ENCODE data around the gene HOXD1.
A peak's percentile ranks its signal among the peaks of the same experiment; 100 is the strongest.

HOXD1 gene

DNA sequence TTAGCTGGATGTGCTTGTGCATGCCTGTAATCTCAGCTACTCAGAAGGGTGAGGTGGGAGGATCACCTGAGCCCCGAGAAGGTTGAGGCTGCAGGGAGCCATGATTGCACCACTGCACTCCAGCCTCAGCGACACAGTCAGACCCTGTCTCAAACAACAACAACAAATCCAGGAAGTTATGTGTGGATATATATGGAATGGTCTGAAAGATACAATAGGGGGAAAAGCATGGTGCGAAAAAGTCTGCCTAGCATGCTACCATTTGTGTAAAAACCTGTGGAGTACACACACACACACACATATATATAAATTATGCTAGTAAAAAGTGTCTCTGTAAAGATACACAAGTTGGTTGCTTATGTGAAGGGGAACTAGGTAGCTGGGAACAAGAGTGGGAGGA is 6.9 kb upstream of the HOXD1 start:
- Mint-ChIP-seq H3K27ac (no peak overlapping the region), H3K9me3 (peaks cover 3% of the 10 kb centered on the region), H3K4me3 (no peak overlapping the region), H3K36me3 (ENCODE audit: low read depth) (no peaks in the 10 kb centered on the region), H3K4me1 (peaks cover 3% of the 10 kb centered on the region), H3K27me3 (peaks cover 78% of the 10 kb centered on the region)
- DNase-seq (no peak), ATAC-seq (no peak)

DNA sequence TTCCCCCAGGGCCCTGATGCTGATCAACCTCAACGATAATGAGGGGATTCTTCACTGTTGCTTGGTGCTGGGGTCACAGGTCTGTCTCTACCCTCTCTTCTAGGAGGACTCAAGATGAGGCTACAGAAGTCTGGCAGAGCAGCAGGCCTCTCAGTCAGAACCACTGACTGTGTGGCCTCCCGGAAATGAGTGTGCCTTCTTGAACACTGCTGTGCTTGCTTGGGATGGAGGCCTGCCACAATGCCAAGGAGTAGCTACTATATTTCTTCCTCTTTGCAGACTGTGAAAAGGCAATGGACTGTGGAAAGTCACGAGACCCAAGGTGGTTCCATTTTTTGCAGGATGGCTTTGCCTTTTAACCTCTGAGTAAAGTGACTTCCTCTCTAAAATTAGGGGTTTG is 5.8 kb upstream of the HOXD1 start:
- Mint-ChIP-seq H3K4me1 (peaks cover 9% of the 10 kb centered on the region), H3K36me3 (ENCODE audit: low read depth) (no peaks in the 10 kb centered on the region), H3K4me3 (no peak overlapping the region), H3K27ac (no peak overlapping the region), H3K27me3 (peaks cover 77% of the 10 kb centered on the region), H3K9me3 (peaks cover 3% of the 10 kb centered on the region)
- ATAC-seq = no peak
- no peak for DNase-seq

DNA sequence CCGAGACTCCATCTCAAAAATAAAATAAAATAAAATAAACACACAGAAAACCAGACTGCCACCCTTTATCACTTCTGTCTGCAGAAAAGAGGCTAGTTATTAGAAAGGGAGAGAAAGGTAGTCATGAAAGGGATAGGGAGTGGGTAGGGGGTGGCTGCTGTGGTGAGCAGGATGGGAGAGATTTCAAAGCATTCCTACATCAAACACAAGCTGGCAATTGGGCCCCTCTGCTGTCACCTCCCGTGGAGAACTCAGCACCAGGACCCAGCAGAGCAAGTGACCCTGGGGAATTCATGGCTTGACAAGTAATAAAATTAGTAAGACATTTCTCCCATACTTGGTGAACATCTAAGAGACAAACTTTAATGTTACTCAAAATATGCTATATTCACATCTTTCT is 3.7 kb upstream of the HOXD1 start:
- Mint-ChIP-seq H3K36me3 (ENCODE audit: low read depth) (no peaks in the 10 kb centered on the region), H3K27ac (no peak overlapping the region), H3K27me3 (peaks cover 73% of the 10 kb centered on the region), H3K9me3 (peaks cover 3% of the 10 kb centered on the region), H3K4me1 (peaks cover 19% of the 10 kb centered on the region), H3K4me3 (no peak overlapping the region)
- DNase-seq (no peak), ATAC-seq (no peak)

DNA sequence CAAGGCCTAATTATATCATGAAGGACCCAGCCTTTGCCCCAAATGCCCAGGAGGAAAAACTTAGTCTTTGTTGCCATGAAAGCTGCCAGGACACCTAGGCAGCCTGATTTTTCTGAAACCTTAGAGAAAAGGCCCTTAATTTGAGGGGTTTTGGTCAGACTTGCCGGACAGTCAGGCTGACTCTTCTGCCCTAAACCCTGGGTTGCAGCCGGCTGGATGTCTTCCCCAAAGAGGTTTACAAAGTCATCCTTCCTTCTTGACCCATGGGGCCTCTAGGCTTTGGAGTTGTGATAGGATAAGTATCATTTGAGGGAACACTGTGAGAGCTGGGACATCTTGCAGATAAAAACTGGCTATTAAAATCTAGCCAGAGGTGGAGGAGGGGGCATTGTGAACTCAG is 2.4 kb upstream of the HOXD1 start:
- Mint-ChIP-seq H3K27ac (no peak overlapping the region), H3K4me3 (no peak overlapping the region), H3K9me3 (peaks cover 3% of the 10 kb centered on the region), H3K36me3 (ENCODE audit: low read depth) (no peaks in the 10 kb centered on the region), H3K27me3 (peaks cover 71% of the 10 kb centered on the region), H3K4me1 (peaks cover 20% of the 10 kb centered on the region)
- DNase-seq (no peak), ATAC-seq (no peak)

DNA sequence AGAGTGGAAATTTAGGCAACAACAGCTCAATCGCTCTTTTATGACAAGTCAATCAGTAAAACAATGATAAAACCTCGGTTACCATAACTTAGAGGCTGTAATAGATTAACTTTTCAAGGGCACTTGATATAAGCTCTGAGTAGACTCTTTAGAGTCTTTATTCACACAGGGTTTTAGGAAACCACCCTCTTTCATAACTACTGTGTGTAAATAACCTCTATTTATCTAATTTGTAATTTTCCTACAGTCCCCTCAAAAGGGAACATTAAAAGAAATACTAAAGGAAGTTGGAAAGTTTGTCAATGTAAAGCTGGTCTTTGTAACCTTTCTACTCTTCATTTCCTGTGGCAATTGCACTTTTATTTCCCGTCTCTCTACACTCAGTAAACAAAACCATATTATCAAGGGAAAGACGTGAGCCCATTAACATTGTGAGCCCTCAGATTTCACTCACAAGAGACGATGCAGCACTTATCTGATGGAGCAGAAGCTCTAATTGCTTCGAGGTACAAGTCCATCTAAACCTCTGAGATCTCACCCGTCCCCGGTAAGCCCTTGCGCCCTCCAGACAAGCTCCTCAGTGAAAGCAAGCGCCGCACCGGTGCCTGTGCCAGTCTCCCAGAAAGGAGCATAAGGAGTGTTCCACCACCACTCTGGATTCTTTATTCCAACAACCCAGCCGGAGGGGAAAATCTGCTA is 1.1 kb upstream of the HOXD1 start:
- no peak overlapping the region for H3K27ac Mint-ChIP-seq
- peak overlapping the region; percentile 77 for H3K4me3 Mint-ChIP-seq
- peaks cover 20% of the 10 kb centered on the region for H3K4me1 Mint-ChIP-seq
- DNase-seq = no peak
- peaks cover 79% of the 10 kb centered on the region for H3K27me3 Mint-ChIP-seq
- H3K9me3 Mint-ChIP-seq = peaks cover 3% of the 10 kb centered on the region
- H3K36me3 Mint-ChIP-seq (ENCODE audit: low read depth) = no peaks in the 10 kb centered on the region
- ATAC-seq = no peak

DNA sequence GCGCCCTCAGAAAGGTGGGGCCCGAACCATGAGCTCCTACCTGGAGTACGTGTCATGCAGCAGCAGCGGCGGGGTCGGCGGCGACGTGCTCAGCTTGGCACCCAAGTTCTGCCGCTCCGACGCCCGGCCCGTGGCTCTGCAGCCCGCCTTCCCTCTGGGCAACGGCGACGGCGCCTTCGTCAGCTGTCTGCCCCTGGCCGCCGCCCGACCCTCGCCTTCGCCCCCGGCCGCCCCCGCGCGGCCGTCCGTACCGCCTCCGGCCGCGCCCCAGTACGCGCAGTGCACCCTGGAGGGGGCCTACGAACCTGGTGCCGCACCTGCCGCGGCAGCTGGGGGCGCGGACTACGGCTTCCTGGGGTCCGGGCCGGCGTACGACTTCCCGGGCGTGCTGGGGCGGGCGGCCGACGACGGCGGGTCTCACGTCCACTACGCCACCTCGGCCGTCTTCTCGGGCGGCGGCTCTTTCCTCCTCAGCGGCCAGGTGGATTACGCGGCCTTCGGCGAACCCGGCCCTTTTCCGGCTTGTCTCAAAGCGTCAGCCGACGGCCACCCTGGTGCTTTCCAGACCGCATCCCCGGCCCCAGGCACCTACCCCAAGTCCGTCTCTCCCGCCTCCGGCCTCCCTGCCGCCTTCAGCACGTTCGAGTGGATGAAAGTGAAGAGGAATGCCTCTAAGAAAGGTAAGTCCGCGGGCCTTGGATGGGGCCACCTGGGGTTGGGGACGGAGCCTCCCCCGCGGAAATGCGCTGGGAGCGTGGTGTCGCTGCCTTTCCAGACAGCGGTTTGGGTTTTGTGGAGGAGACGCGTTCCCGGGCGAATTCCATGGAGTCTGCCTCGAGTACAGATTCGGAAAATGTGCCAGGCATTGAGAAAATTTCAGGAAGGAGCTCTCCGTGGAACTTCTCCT is 559 bp downstream of the HOXD1 start:
- ATAC-seq (peak; percentile 14), DNase-seq (no peak)
- peaks cover 78% of the 10 kb centered on the region for H3K27me3 Mint-ChIP-seq
- H3K4me1 Mint-ChIP-seq = peaks cover 20% of the 10 kb centered on the region
- H3K4me3 Mint-ChIP-seq = peak overlapping the region; percentile 32
- H3K27ac Mint-ChIP-seq = no peak overlapping the region
- no peaks in the 10 kb centered on the region for H3K36me3 Mint-ChIP-seq (ENCODE audit: low read depth)
- H3K9me3 Mint-ChIP-seq = peaks cover 3% of the 10 kb centered on the region

DNA sequence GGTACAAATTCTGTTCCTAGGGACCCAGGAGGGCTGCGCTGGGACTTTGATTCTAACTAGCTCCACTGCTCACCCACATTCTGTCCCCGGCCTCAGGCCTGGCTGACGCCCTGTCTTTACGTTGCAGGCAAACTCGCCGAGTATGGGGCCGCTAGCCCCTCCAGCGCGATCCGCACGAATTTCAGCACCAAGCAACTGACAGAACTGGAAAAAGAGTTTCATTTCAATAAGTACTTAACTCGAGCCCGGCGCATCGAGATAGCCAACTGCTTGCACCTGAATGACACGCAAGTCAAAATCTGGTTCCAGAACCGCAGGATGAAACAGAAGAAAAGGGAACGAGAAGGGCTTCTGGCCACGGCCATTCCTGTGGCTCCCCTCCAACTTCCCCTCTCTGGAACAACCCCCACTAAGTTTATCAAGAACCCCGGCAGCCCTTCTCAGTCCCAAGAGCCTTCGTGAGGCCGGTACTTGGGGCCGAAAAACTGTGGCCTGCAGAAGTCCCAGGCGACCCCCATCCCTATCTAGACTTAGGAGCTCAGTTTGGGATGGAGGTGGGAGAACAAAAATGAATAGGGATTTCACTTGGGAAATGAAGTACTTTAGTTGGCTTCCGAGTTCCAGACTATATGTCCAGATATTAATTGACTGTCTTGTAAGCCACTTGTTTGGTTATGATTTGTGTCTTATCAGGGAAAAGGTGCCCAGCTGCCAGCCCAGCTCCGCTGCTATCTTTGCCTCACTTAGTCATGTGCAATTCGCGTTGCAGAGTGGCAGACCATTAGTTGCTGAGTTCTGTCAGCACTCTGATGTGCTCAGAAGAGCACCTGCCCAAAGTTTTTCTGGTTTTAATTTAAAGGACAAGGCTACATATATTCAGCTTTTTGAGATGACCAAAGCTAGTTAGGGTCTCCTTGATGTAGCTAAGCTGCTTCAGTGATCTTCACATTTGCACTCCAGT is 1.5 kb downstream of the HOXD1 start:
- Mint-ChIP-seq H3K27ac (no peak overlapping the region), H3K4me3 (peak overlapping the region; percentile 32), H3K27me3 (peaks cover 74% of the 10 kb centered on the region), H3K4me1 (peaks cover 20% of the 10 kb centered on the region), H3K9me3 (peaks cover 3% of the 10 kb centered on the region), H3K36me3 (ENCODE audit: low read depth) (no peaks in the 10 kb centered on the region)
- DNase-seq = no peak
- no peak for ATAC-seq

DNA sequence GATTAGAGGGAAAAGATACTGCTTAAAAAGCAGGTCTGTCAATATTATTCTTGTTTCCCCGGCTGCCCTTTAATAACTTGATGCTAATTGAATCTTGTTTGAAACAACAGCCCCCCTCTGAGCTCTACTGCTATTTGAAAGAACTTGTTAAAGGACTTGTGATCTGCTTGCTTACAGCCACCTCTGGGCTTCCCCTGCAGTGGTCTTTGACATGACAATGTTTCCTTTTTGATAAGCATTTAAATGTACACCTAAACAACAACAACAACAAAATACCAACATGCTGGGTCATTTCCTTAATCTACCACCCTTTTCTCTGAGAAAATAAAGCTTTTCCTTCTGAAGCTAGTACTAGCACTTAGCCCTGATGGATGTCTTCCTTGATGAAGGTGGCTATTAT is 3.9 kb downstream of the HOXD1 start:
- ATAC-seq (no peak), DNase-seq (no peak)
- Mint-ChIP-seq H3K27me3 (peaks cover 70% of the 10 kb centered on the region), H3K36me3 (ENCODE audit: low read depth) (no peaks in the 10 kb centered on the region), H3K27ac (no peak overlapping the region), H3K4me3 (no peak overlapping the region), H3K4me1 (peaks cover 17% of the 10 kb centered on the region), H3K9me3 (no peaks in the 10 kb centered on the region)

DNA sequence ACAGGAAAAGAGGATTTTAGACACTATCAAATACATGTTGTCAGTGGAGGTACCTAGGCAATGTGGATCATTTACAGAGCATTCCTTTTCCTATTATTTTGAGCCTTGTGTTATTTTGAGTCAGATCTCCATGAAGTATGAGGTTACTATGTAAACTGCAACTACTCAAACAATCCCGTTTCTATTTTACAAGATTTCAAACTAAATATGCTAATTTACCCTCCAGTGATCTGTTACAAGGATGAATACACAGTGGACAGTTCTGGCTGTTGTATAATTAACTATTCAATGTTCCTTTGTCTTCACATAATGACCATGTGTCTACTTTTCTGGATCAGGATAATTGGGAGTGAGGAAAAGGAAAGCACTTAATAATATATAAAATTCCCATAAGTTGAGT is 4.6 kb downstream of the HOXD1 start:
- H3K36me3 Mint-ChIP-seq (ENCODE audit: low read depth) = no peaks in the 10 kb centered on the region
- H3K4me3 Mint-ChIP-seq = no peak overlapping the region
- H3K27ac Mint-ChIP-seq = no peak overlapping the region
- H3K27me3 Mint-ChIP-seq = peaks cover 70% of the 10 kb centered on the region
- H3K9me3 Mint-ChIP-seq = no peaks in the 10 kb centered on the region
- DNase-seq (no peak), ATAC-seq (no peak)
- H3K4me1 Mint-ChIP-seq = peaks cover 10% of the 10 kb centered on the region

DNA sequence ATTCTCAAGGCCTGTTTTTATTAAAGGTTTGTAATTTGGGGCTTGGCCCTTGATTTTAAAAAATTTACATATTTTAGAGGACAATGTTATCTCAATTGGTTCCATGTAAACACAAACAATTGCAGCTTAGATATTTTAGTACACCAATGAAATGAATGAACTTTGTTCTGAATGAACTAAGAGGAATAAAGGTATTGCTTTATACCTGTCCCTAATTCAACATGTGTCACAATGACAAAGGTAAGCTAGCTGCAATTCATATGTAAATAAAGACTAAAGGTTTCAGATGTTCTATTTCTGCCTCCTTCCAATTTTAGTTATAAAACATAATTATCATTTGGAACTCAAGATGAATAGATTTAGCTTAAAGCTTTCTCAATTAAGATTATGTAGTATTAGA is 11.4 kb downstream of the HOXD1 start:
- Mint-ChIP-seq H3K9me3 (no peaks in the 10 kb centered on the region), H3K4me1 (no peaks in the 10 kb centered on the region), H3K27me3 (peaks cover 42% of the 10 kb centered on the region), H3K4me3 (no peak overlapping the region), H3K36me3 (ENCODE audit: low read depth) (no peaks in the 10 kb centered on the region), H3K27ac (no peak overlapping the region)
- DNase-seq = no peak
- ATAC-seq = no peak

DNA sequence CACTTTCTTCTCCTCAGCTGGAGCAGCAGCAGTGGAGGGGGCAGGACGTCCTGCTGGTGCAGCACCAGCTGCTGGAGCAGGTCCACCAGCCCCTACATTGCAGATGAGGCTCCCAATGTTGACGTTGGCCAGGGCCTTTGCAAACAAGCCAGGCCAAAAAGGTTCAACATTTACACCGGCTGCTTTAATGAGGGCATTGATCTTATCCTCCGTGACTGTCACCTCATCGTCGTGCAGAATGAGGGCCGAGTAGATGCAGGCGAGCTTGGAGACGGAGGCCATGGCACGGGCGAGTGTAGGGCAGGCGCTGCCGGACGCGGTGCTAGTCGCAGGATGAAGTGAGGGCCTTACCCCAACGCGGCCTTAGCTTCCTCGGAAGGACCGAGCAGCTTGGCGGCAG is 12.5 kb downstream of the HOXD1 start:
- Mint-ChIP-seq H3K4me3 (no peak overlapping the region), H3K27me3 (peaks cover 40% of the 10 kb centered on the region), H3K9me3 (no peaks in the 10 kb centered on the region), H3K4me1 (no peaks in the 10 kb centered on the region), H3K27ac (no peak overlapping the region), H3K36me3 (ENCODE audit: low read depth) (no peaks in the 10 kb centered on the region)
- DNase-seq (no peak), ATAC-seq (no peak)

DNA sequence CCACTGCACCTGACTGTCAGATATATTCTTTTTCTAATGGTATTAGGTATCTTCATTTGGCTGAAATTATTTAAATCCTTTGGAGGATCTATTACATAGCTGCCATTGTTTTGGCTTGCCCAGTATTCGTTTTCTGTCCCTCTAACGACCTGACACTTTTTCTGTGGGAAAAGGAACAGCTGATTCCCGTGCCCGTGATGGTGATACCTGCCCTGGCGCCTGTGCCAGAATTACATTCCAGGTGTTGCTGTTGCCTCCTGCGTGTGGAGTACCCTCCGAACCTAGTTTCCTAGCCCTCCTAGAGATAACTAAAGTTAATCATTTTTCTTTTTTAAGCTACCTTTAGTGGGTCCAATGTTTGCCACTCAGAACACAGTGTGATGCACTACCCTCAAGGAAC is 14.0 kb downstream of the HOXD1 start:
- no peak for ATAC-seq
- H3K27ac Mint-ChIP-seq = no peak overlapping the region
- no peak for DNase-seq
- H3K9me3 Mint-ChIP-seq = no peaks in the 10 kb centered on the region
- H3K36me3 Mint-ChIP-seq (ENCODE audit: low read depth) = no peaks in the 10 kb centered on the region
- no peak overlapping the region for H3K4me3 Mint-ChIP-seq
- H3K27me3 Mint-ChIP-seq = peaks cover 31% of the 10 kb centered on the region
- no peaks in the 10 kb centered on the region for H3K4me1 Mint-ChIP-seq

DNA sequence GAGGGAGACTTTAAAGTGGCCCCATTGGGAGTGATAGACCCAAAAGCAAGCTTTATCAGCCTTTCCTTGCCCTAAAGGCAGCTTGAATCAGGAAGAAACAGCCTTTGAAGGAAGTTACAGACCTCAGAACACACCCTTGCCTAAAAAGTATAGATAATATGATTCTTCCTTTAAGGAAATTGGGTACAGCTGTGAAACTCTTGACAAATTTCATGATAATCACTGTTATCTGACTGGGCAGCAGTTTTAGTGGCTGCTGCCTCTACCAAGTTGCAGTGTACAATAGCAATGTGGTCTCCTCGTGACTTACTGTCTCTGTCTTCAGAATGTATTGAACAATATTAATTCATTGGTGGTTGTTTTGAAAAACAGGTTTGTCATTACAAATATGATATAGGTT is 16.7 kb downstream of the HOXD1 start:
- ATAC-seq = no peak
- H3K9me3 Mint-ChIP-seq = no peaks in the 10 kb centered on the region
- no peak overlapping the region for H3K27ac Mint-ChIP-seq
- no peaks in the 10 kb centered on the region for H3K36me3 Mint-ChIP-seq (ENCODE audit: low read depth)
- no peak overlapping the region for H3K4me3 Mint-ChIP-seq
- H3K27me3 Mint-ChIP-seq = peaks cover 30% of the 10 kb centered on the region
- no peaks in the 10 kb centered on the region for H3K4me1 Mint-ChIP-seq
- DNase-seq = no peak

DNA sequence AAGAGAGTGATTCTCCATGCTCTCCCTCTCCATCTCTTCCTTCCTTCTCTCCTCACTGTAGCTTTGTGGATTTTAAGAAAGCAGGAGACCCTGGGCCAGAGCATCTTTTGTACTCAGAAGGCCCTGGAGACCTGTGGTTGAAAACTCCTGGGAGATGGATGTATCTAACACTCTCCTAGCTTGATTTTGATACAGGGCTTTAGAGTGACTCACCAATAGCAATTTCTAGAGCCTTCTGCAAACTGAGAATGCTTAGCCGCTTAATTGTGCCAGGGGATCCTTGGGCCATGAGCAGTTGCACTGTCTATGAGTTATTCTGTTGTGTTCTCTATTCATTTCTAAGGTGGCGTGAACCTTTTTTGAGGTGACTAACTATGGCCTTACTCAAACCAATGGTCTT is 17.7 kb downstream of the HOXD1 start:
- no peaks in the 10 kb centered on the region for H3K36me3 Mint-ChIP-seq (ENCODE audit: low read depth)
- H3K9me3 Mint-ChIP-seq = no peaks in the 10 kb centered on the region
- H3K4me1 Mint-ChIP-seq = no peaks in the 10 kb centered on the region
- H3K27me3 Mint-ChIP-seq = peaks cover 30% of the 10 kb centered on the region
- no peak overlapping the region for H3K27ac Mint-ChIP-seq
- H3K4me3 Mint-ChIP-seq = no peak overlapping the region
- DNase-seq (no peak), ATAC-seq (no peak)
